Measurements from ENCODE around the gene CFAP157.

DNA sequence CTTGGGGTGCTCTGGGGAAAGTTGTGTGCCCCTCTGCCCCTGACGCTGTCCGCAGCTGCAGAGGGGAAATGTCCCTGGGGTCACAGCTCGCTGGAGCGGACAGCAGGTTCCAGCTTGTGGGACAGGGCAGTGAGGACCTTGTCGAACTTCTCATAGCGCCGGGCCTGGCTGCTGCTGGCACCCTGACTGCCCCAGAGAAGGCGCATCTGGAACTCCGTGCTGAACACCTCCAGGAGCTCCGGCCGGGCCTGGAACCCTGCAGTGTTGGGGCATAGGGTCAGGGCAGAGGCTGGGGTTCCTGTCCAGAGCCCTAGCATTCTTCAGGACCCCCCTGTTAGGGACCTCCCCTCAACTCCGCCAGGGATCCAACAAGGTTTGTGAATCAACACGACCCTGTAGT, 31.9 kb downstream of the CFAP157 start:
- TF ChIP-seq CTCF (IDR thresholded peaks at IDR 0.05) (no peak), POLR2A (IDR thresholded peaks at IDR 0.05) (no peak), EP300 (IDR thresholded peaks at IDR 0.05) (no peak)
